ENCODE results near the gene OR14C36.
"Not testable (repeated sequence)": the region's sequence is repeated elsewhere in the genome, so short reads cannot be mapped to it uniquely, and the experiment has no call there.

OR14C36 gene, protein sequence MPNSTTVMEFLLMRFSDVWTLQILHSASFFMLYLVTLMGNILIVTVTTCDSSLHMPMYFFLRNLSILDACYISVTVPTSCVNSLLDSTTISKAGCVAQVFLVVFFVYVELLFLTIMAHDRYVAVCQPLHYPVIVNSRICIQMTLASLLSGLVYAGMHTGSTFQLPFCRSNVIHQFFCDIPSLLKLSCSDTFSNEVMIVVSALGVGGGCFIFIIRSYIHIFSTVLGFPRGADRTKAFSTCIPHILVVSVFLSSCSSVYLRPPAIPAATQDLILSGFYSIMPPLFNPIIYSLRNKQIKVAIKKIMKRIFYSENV

DNA sequence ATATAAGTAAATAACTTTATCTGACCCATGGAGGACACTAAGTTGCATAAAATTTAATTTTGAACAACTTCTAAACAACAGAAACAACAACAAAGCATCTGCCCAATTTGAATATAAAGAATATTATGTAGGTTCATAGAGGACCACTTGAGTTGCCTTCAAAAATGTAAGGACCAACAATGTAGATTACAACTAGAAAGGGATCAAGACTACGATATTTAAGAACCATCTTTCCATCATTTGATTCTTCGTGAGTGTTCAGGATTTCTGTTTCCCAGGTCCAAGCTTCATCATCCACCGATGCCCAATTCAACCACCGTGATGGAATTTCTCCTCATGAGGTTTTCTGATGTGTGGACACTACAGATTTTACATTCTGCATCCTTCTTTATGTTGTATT, at the start of gene OR14C36:
Gene OR14C36, plus strand, starts transcription at position 301 of the 400 bp plus-strand sequence. Its CDS starts 0 bp downstream, at position 301.
- no peak for DNase-seq

GRCh38 chr1:248303324-248303723, 45.3 kb upstream of the OR14C36 start, which contains the start of gene OR2T12:
Gene OR2T12, minus strand, starts transcription at chr1:248303424. Its CDS starts 7,846 bp downstream, at chr1:248295578.
- no peak for DNase-seq

DNA sequence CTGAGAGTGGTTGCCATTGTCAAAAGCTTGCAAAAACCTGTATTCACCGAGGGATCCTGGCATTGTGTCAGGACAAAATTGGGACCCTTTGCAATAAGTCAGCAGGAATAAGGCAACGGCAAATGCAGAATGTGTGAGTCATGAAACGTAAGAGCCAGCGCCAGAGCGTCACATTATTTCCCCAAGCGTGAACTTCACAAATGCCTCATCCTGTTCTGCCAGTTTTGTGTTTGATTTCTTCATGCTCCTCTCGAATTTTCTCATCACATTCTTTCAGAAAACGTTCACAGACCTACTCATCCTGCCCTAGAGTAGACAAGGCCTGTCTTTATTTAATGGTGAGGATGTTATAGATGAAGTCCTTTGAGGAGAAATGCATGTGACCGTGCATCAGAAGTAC, 42.9 kb upstream of the OR14C36 start:
- not testable (repeated sequence) for DNase-seq

DNA sequence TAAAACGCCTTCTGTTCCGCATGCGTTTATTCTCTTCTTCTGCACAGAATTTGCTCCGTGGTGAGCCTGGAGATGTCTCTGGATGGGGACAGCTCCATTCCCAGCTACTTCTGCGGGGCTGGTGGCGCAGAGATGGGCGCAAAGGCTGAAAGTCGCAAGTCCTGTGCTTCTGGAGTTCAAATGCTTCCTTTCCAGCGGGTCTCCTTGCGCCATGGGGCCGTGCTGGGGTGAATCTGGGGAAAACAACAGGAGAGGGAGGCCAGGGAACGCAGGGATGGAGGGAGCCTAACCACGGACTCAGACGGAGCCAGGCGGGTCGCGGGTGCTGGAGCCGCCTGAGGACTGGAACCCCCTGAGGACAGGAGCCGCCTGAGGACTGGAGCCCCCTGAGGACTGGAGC, 42.5 kb upstream of the OR14C36 start:
- DNase-seq = no peak

DNA sequence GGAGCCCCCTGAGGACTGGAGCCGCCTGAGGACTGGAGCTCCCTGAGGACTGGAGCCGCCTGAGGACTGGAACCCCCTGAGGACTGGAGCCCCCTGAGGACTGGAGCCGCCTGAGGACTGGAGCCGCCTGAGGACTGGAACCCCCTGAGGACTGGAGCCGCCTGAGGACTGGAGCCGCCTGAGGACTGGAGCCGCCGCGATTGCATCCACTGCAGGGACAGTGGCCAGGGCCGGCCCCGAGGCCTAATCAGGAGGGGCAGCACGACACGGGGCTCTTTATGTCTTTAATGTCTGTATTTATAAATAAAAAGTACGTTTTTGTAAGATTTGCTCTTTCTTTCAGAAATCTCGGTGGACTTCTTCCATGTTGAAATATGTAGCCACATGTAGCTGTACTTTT, 41.8 kb upstream of the OR14C36 start:
- not testable (repeated sequence) for DNase-seq

DNA sequence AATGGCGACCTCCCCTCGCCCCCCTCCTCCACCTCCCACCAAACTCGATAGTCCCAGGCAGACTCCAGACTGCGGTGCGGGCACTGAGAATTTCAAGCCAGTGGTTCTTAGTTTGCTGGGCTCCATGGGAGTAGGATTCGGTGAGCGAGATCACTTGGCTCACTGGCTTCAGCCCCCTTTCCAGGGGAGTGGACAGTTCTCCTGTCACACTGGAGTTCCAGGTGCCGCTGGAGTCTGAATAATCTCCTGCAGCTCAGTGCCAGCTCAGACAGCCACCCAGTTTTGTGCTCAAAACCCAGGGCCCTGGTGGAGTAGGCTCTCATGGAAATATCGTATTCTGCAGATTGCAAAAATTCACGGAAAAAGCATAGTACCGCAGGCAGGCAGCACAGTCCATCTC, 31.8 kb upstream of the OR14C36 start:
- no peak for DNase-seq

- DNase-seq = no peak
Measured at GRCh38 chr1:248324468-248324867, 24.1 kb upstream of the OR14C36 start, which contains the start of gene OR2M7. Gene OR2M7, minus strand, starts transcription at chr1:248324568. Its CDS starts 0 bp downstream, at chr1:248324568.

GRCh38 chr1:248343451-248343850, 5.1 kb upstream of the OR14C36 start:
- DNase-seq = no peak

- no peak for DNase-seq
Measured at GRCh38 chr1:248359415-248359814, 10.8 kb downstream of the OR14C36 start.

GRCh38 chr1:248361121-248361715, 12.6 kb downstream of the OR14C36 start, which contains the start of gene OR2T4:
Gene OR2T4, plus strand, starts transcription at chr1:248361665. Its CDS starts 0 bp downstream, at chr1:248361665.
- DNase-seq = no peak

- DNase-seq = no peak
Measured at GRCh38 chr1:248366609-248367008, 18.0 kb downstream of the OR14C36 start.

GRCh38 chr1:248372394-248372793, 23.8 kb downstream of the OR14C36 start:
- no peak for DNase-seq

DNA sequence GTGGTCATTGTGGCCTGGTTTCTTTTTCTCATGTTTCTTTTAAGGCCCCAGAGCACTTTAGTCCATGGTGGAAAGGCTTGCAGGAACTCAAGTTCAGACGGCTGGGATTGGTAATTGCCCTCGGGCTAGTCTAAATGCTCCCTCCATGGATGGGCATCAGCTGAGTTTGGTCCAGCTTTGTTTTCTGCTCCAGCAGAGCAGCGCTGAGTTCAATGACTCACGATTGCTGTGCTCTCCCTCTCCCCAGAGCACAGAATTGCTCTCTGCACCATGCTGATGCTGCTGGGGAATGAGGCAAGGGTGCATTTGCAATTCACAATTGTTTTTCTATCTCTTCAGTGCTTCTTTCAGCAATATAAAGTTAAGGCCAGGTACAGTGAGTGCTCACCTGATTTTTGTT, 25.2 kb downstream of the OR14C36 start:
- DNase-seq = no peak

DNA sequence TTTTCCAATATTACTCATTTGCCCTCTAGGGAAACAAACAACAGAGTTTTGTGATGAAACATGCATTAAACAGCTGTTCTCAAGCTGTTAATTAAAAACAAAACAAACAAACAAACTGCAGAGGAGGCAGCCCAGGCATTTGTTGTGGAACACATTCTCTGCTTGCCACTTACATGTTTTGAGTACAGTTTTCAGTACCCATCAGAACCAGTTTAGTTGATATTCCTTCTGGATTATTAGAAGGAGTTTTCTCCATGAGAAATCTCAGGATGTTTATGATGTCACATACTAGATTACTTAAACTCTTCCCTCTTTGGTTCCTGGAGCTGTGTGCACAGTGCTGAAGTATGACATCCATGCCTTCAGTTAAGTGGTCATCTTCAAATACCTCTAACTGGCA, 26.9 kb downstream of the OR14C36 start, which contains the start of gene OR2T6:
Gene OR2T6, plus strand, starts transcription at position 301 of the 400 bp plus-strand sequence. CDS start 11,863 bp downstream, outside the sequence.
- DNase-seq = no peak

- no peak for DNase-seq
Measured at GRCh38 chr1:248376916-248377315, 28.3 kb downstream of the OR14C36 start.

DNA sequence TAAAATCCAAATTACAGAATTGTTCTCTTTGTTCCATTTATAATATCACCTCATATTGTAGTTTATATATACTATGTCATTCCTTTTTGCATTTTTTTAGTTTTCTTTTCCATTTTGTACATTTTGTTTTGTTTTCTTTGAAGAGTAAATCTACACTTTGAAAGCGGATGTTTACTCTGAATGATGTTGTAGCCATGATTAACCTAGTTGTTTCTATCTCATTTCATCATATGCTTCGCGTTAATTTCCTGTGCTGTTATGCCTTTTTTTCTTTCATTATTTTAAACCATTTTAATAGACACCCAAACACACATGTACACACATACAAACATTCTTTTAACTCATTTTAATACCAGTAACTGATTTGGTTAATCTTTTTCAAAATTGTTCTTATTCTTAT, 32.3 kb downstream of the OR14C36 start:
- DNase-seq = no peak

- DNase-seq = no peak
Measured at GRCh38 chr1:248388426-248388825, 39.9 kb downstream of the OR14C36 start.

- DNase-seq = no peak
Measured at GRCh38 chr1:248393050-248393449, 44.5 kb downstream of the OR14C36 start.
